Dedifferentiated amniotic fluid mesenchymal stem cell (primary cell): Measurements from ENCODE around the gene GOLGA6L4.
"Not testable (repeated sequence)": the region's sequence is repeated elsewhere in the genome, so short reads cannot be mapped to it uniquely, and the experiment has no call there.

Experiments
- DNase-seq: peaks from one replicate; pipeline ENCODE4 v3.0.0-alpha.2; 2016; ENCODE audit errors: extremely low spot score

Gene GOLGA6L4

DNA sequence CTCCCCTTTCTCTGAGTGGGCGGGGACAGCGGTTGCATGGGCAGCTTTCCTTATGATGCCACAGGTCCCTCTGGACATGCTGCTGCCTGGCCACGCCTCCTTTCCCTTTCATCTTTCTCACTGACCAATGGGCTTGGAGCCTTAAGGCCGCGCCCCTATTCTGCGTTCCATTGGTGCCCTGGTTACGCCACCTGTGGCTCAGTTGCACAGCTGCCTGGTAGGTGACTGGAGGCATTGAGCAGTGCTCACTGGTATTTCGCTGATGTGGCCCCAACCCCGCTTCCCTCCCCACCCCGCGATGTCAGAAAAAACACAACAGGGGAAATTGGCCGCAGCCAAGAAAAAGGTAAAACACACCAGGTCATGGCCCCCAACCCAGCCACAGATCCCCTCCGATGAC lies at the start of gene GOLGA6L4:
Gene GOLGA6L4, plus strand, starts transcription at position 201 of the 400 bp plus-strand sequence. Its CDS starts 62 bp downstream, at position 263.
- not testable (repeated sequence) for DNase-seq

GRCh38 chr15:84192982-84193381 lies 42.6 kb upstream of the GOLGA6L4 start:
- DNase-seq: not testable (repeated sequence)

GRCh38 chr15:84195603-84196002 lies 40.0 kb upstream of the GOLGA6L4 start:
- DNase-seq: not testable (repeated sequence)

DNA sequence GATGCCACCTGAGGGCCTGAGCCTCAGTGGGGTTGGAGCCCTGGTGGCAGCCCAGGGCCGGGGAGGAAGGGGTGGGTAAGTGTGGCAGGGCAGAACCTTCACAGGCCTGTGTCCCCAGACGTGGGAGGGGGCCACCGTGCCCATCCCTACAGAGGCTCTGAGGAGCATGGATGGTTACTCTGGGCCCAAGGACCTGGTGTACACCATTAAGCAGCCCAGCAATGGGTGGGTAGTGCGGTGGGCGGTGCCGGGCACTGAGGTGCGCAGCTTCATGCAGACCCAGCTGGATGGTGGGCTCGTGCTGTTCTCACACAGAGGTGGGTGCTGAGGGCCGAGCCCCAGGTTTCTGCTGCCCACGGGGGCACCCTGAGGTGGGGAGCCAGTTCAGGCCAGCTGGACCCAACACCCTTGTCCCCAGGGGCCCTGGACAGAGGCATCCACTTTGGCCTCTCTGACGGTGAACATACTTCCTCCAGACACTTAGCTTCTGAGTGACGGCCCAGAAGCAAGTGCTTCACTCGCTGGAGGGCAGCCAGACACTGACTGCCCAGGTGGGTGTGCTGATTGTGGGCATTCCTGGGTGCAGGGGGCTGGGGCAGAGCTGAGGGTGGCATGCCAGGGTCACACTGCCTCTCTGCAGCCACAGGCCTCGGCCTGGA lies 38.9 kb upstream of the GOLGA6L4 start:
- DNase-seq: not testable (repeated sequence)

DNA sequence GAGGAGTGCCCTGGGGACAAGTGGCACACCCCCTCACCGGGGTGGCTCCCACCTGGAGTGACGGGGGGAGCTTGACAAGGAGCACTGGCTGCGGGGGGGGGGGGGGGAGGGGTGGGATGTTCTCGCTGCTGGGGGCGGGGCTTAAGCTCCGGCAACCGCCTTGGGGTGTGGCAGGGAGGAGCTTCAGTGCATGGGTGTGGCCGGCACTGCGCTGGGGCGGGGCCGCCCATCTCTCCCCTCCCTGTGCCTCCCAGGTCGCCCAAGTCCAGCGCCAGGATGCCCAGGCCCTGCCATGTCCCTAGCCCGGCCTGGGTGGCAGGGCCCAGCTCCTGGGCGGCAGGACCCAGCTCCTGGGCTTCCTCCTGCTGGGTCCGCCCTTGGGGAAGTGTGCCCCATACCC lies 35.7 kb upstream of the GOLGA6L4 start:
- not testable (repeated sequence) for DNase-seq

GRCh38 chr15:84246441-84246840 lies 10.9 kb downstream of the GOLGA6L4 start:
- DNase-seq: not testable (repeated sequence)
